Kidney capillary endothelial cell (primary cell): ENCODE measurements around the gene CLEC2A.
"Not testable (repeated sequence)": the region's sequence is repeated elsewhere in the genome, so short reads cannot be mapped to it uniquely, and the experiment has no call there.

Experiments used
- DNase-seq: peaks from one replicate; pipeline ENCODE4 v3.0.0-alpha.2; 2018; ENCODE audit warnings: low spot score

The CLEC2A gene, protein sequence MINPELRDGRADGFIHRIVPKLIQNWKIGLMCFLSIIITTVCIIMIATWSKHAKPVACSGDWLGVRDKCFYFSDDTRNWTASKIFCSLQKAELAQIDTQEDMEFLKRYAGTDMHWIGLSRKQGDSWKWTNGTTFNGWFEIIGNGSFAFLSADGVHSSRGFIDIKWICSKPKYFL

GRCh38 chr12:9932270-9932669 lies at the start of gene CLEC2A:
TSS of gene CLEC2A (minus strand) at chr12:9932370. CDS start at chr12:9932329, 41 bp downstream.
- no peak for DNase-seq

- DNase-seq: no peak
Measured at GRCh38 chr12:9980126-9980525, 48.0 kb upstream of the CLEC2A start.

- DNase-seq: no peak
Measured at GRCh38 chr12:9977916-9978315, 45.7 kb upstream of the CLEC2A start.

GRCh38 chr12:9976626-9977025 lies 44.5 kb upstream of the CLEC2A start:
- not testable (repeated sequence) for DNase-seq

DNA sequence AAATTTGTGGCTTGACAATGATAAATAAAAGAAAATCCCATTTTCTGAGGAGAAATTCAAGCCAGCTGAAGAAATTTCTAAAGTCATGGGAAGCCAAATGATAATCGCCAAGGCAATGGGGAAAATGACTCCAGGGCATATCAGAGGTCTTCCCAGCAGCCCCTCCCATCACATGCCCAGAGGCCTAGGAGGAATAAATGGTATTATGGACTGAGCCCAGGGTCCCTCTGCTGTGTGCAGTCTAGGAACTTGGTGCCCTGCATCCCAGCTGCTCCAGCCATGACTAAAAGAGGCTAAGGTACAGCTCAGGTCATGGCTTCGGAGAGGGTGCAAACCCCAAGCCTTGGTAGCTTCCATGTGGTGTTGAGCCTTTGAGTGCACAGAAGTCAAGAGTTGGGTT lies 43.4 kb upstream of the CLEC2A start:
- no peak for DNase-seq

- DNase-seq: not testable (repeated sequence)
Measured at GRCh38 chr12:9974731-9975130, 42.6 kb upstream of the CLEC2A start.

DNA sequence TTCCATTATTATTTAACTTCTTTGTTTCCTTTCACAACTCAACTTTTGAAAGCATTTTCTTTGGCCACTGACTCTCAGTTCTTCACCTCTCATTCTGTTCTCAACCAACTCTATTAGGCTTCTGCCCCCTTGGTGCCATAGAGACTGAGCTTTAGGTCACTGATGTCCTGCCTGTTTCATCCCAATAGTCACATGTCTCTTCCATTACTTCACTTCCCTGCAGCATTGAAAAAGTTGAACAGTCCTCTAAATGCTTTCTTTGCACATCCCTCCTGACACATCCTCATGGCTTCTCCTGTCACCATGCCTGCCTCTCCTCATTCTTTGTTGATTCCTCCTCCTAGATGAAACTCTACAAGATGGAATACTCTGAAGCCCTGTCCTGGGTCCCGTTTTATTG lies 41.8 kb upstream of the CLEC2A start:
- no peak for DNase-seq

DNA sequence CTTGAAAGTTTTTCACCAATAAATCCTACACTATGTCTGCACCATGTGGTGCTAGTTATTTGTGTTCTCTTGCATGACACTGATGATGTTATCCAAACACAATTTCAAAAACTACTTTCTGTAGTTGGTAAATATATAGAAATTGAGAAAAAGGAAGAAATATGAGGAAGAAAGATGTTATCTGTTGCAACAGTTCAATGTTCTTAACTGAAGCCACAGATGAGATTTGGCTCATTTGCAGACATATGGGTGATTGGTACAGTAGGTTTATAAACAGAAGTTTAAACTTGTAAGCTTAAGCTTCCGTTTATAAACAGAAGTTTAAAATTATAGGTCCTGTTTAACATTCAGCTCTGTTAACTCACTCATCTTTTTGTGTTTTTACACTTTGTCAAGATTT lies 39.0 kb upstream of the CLEC2A start, which contains the start of gene CLEC12A:
Gene CLEC12A (plus strand): TSS at position 229 of the 400 bp plus-strand sequence. CDS start 188 bp downstream, outside the sequence.
- DNase-seq: no peak

- no peak for DNase-seq
Measured at GRCh38 chr12:9969673-9970072, 37.5 kb upstream of the CLEC2A start.

DNA sequence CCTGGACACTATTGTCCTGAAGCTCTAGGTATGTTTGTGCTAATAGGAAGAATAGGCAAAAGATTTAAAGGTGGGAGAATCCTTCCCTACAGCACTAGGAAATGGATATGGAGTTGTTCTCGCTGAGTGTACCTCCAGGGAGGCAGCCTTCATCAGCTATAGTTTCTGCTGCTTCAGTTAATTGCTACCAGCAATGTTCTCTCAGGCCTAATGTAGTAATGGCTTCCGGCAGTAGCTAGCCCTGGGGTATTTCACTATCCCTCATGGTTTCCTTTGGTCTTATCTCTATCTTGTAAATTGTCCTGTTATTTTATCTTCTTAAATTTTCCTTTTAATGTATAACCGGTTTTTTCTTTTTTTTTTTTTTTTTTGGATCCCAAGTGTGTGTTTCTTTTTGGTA lies 29.7 kb upstream of the CLEC2A start:
- DNase-seq: no peak

DNA sequence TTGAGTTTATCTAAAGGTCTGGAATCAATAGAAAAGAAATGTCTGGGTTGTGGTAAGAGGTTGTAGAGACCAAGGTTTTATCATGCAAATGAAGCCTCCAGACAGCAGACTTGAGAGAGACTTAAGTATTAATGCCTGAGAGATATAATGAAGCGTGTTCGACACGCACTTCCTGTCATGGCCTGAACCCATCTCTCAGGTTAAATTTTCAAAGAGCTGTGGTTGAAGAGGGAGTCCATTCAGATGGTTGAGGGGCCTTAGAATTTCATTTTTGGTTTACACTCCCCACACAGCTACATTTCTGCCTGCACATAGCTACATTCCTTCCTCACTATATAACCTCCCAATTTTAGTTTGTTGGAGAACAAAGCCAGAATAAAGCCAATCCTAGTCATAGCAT lies 28.9 kb upstream of the CLEC2A start:
- DNase-seq: no peak

DNA sequence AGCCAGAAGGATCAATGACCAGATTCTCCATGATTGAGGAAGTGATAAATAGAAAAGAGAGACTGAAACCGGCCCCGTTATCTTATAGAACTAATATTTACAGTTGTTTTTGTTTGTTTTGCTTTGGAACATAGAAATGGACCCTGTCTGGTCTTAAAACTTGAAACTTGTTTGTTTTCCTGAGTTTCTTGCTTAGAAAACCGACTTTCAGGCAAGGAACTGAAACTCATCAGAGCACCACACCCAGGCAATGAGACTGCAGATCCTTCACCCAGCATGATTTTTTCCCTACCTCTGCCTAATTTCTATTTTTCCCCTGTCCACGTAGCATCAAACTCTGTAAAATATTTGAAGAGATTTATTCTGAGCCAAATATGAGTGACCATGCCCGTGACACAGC lies 28.4 kb upstream of the CLEC2A start:
- no peak for DNase-seq

DNA sequence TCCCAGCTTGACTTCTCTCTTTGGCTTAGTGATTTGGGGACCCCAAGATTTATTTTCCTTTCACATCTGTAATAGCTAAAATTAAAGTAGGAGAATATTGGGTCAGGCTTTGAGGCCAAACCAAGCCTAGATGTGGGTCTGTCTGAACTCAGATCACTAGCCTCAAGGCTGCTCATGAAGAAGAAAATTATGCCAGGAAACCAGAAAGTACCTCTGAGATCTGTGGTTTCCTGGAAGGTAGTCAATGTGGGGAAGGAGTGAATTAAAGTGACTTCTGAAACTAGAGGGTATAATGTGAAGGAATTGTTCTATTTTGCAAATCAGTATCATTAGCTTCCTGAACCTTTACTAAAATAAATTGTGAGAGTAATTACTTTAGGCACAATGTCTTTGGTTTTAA lies 25.7 kb upstream of the CLEC2A start:
- DNase-seq: no peak

- DNase-seq: not testable (repeated sequence)
Measured at GRCh38 chr12:9952954-9953729, 21.0 kb upstream of the CLEC2A start.

- no peak for DNase-seq
Measured at GRCh38 chr12:9951026-9951675, 19.0 kb upstream of the CLEC2A start.

DNA sequence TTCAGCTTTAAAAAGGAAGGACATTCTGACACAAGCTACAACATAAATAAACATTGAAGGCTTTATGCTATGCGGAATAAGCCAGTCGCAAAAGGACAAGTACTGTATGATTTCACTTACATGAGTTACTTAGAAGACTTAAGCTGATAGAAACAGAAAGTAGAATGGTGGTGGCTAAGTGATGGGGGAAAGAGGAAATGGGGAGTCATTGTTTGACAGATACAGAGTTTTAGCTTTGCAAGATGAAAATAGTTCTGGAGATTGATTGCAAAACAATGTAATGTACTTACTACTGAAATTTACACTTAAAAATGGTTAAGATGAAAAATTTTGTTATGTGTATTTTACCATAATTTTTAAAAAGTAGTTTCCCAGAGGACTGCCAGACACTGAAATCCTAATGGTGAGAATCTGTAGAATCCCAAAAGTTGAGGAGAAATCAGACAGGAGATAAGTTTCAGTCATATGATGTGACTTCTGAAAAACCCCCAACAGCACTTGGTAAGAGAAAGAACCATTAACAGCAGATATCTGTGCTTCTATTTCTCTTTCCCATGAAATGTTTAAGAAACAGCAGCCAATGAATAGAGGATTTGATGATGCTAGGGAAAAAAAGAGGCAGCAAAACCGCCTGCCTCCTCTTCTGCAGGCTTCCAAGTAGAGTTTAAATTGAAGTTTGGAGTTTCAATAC lies 16.6 kb upstream of the CLEC2A start:
- DNase-seq: no peak

DNA sequence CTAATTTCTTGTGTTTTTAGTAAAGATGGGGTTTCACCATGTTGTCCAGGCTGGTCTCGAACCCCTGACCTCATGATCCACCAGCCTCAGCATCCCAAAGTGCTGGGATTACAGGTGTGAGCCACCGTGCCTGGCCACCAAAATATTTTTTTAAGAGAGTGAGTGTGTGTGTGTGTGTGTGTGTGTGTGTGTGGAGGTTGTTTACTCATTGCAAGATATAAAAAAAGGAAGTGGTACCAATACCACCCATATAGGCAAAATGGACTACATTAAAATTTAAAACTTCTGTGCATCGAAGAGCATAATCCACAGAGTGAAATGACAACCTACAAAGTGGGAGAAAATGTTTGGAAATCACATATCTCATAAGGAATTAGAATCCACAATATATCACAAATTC lies 15.5 kb upstream of the CLEC2A start:
- DNase-seq: no peak

DNA sequence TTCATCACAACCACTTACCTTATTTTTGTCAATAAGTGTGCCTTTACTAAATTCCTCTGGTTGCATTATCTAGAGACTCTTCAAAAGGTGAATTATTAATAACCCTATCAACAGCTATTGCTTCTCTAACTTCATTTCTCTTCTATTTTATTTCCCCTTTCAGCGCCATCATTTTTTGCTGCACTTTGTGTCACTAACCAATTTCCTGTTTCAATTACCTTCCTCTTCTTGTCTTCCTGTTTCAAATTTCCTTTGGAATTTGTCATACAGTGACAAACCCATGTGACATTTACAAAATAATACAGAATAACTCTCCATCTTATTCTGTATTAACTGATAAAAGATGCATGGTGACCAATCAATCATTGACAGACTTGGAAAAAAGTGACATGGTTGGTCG lies 12.2 kb upstream of the CLEC2A start:
- DNase-seq: no peak

DNA sequence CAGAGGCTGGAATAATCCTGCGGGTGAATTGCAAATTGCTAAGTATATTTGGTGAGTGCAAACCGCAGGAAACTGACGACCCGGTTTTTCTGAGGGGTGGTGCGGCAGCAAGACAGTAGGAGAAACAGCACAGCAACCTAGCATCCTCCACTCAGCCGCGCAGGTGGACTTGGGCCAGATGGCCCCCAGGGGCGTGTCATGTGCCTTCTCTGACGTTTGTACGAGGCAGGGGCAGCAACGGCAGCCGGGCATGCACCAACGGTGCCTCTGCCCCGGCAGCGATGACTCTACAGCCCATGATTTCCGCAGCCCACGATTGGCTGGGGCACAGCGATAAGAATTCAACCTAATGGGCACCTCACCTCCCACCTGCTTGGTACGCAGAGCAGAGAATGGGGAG lies 11.1 kb upstream of the CLEC2A start:
- DNase-seq: no peak

DNA sequence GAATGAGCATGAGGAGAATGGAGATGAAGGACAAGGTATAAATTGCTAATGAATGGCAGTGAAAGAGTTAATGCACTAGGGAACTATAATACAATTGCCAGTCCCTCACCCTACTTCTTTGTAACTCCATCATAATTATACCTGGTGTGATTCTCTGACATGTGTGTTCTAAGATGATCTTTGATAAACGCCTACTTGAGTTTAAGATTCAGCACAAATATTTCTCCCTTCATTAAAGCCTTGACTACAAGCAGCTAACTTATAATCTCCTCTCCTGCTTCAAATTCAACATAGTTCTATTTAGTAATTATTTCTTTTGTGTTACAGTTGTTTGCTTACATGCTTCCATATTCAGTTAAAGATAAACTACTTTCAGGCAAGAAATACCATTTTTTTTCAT lies 9.7 kb upstream of the CLEC2A start:
- no peak for DNase-seq

DNA sequence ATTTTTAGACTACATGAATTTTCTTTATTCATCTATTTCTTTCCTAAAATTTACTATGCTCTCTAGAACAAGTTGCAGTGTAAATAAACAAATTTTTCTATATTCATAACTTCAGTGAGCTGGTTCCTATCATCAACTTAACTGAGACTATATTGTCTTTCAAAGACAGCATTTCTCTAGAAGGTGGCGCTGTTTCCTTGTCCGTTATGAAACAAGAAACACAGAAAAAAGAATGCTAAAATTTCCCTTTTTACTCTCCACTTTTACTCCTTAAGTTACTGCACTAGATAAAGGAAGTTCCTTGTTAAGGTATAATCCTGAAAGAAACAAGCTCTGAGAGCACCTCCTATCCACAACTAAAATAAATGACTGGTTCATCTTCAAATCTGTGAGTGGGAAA lies 8.2 kb upstream of the CLEC2A start:
- no peak for DNase-seq

- DNase-seq: no peak
Measured at GRCh38 chr12:9936591-9936990, 4.4 kb upstream of the CLEC2A start.

GRCh38 chr12:9935026-9935425 lies 2.9 kb upstream of the CLEC2A start:
- DNase-seq: no peak
